HG02798 (cell line): Measurements from ENCODE around the gene KRTAP2-4.
"Not testable (repeated sequence)": the region's sequence is repeated elsewhere in the genome, so short reads cannot be mapped to it uniquely, and the experiment has no call there.

Experiments used
- ATAC-seq: cut with Tn5 transposase; IDR thresholded peaks from one replicate; pipeline ENCODE4 v1.9.1; 2021; ENCODE audit warnings: mild to moderate bottlenecking; ENCODE audit not compliant: unreplicated experiment, poor library complexity

KRTAP2-4 gene

GRCh38 chr17:41040783-41041571 lies 24.7 kb downstream of the KRTAP2-4 start, which contains the start of gene KRTAP1-1:
TSS of gene KRTAP1-1 (minus strand) at chr17:41041450. CDS start at chr17:41041397, 53 bp downstream.
- ATAC-seq = not testable (repeated sequence)

- ATAC-seq = no peak
Measured at GRCh38 chr17:41037853-41038350, 27.8 kb downstream of the KRTAP2-4 start.

- ATAC-seq = not testable (repeated sequence)
Measured at GRCh38 chr17:41034346-41034935, 31.2 kb downstream of the KRTAP2-4 start, which contains the start of gene KRTAP1-3. TSS of gene KRTAP1-3 (minus strand) at chr17:41034874. CDS start at chr17:41034821, 53 bp downstream.

DNA sequence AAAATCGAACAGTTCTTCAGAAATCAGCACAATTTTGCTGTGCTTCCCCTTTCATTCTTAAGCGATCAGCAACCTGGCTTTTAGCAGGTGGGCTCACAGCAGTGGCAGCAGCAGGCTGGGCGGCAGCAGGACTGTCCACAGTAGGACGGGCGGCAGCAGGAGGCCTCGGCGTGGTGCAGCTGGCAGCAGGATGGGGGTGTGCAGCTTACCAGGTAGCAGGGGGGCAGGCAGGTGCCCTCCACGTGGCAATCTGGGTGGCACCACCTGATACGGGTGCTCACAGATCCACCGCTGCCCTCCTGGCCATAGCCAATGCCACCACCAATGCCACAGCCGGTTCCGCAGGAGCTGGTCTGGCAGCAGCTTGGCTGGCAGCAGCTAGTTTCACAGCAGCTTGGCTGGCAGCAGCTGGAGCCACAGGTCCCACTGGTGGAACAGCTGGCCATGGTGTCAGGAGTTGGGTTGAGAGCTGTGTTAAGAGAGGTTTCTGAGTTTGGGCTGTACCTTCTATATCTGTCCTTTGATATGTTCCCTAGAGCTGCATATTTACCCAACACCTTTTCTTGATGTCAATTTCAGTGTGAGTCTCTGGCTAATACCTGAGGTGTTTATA lies 35.9 kb downstream of the KRTAP2-4 start, which contains the start of gene KRTAP1-4:
Gene KRTAP1-4, minus strand, starts transcription at position 563 of the 613 bp plus-strand sequence. Its CDS starts 117 bp downstream, at position 446.
- ATAC-seq = no peak

DNA sequence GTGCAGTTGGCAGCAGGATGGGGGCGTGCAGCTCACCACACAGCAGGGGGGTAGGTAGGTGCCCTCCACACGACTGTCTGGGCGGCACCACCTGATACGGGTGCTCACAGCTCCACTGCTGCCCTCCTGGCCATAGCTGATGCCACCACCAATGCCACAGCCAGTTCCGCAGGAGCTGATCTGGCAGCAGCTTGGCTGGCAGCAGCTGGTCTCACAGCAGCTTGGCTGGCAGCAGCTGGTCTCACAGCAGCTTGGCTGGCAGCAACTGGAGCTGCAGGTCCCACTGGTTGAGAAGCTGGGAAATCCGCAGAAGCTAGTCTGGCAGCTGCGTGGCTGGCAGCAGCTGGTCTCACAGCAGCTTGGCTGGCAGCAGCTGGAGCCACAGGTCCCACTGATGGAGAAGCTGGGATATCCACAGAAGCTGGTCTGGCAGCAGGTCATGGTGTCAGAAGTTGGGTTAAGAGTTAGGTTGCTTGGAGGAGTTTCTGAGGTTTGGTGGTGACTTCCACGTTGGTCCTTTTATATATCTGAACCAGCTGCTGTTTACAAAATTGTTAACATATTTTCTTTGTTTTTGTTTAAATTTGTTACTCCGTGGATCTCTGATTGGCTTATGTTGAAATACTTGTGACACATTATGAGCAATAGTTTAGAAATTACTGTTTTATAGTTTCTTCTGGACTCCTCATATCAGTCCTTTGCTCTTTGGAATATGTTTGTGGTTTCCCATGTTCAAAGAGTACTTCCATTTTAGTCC lies 38.8 kb downstream of the KRTAP2-4 start, which contains the start of gene KRTAP1-5:
Gene KRTAP1-5, minus strand, starts transcription at position 494 of the 757 bp plus-strand sequence. Its CDS starts 53 bp downstream, at position 441.
- no peak for ATAC-seq

DNA sequence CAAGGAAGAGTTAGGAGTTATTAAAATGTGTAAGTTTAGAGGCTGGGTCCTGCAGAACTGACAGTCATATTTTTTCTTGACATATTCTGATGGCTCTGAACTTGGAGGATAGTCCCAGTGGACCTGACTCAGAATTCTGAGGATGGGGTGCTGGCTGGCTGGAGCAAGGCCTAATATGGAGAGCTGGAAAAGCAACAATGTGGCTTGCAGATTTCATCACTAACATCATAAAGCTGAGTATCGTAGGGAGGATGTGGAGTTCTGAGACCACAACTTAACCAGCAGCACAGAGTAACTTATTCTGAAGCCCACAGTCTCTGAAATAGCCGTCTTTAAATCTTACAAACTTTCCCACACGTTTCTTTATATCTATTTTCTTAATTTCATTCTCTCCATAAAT lies 41.0 kb downstream of the KRTAP2-4 start:
- ATAC-seq = no peak

GRCh38 chr17:41020336-41020735 lies 45.3 kb downstream of the KRTAP2-4 start:
- ATAC-seq = no peak

DNA sequence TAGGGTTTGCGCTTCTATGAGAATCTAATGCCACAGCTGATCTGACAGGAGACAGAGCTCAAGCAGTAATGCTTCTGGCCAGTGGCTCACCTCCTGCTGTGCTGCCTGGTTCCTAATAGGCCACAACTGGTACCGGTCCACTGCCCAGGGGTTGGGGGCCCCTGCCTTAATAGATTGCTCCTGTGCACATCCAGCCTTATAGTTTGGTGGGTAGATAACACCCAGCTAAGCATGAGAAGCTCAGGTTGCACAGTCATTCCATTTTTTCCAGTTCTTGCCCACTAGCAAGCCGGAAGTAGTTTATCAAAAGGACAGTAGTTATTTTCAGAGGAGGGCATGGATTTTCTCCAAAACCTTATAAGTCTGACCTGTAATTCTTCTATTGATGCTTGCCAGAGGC lies 46.3 kb downstream of the KRTAP2-4 start:
- ATAC-seq = no peak

GRCh38 chr17:41018541-41018940 lies 47.1 kb downstream of the KRTAP2-4 start:
- no peak for ATAC-seq

DNA sequence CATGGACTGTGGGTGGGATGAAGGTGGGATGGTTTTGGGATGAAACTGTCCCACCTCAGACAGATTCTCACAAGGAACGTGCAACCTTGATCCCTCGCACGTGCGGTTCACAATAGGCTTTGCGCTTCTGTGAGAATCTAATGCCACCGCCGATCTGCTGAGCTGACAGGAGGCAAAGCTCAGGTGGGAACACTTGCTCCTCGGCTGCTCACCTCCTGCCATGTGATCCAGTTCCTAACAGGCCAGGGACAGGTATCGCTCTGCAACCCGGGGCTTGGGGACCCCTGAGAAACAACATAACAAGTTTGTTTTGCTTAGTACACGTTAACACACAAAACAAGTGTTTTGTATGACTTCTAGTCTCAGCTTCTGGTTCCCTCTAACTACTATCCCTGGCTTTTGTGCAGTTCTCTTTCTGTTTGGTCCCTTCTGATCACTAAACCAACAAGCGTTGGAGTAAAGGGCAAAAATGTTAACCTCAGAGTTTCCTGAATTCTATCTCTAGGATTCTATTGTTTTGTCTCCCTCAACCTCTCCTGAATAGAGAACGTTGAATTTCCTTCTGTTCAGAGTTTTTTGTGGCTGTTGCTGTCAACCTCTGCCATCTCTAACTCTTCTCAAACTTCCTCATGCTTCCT lies 49.0 kb downstream of the KRTAP2-4 start:
- ATAC-seq = no peak

DNA sequence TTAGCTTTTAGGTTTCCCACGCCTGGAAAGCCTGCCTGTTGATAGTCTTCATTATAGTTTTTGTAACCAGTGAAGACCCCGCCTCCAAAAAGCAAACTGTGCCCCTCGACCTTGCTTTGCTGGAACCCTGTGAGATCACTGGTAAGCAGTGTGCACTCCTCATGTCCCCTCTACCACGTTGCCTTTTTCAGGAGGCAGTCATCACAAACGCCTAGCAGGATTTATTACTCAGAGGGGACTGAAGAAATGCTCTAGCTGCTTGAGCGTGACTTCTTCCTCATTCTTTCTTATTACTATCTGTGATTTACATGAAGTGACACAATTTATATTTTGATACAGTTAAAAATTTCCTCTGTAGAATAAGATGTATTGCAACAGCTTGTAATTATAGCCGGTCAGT lies 50.2 kb downstream of the KRTAP2-4 start:
- ATAC-seq = no peak
